Measurements from ENCODE around the gene COL23A1.

- TF ChIP-seq POLR2AphosphoS5 (IDR thresholded peaks at IDR 0.05; ENCODE audit: borderline replicate concordance, low read depth, low read length) (no peak), EZH2 (IDR thresholded peaks at IDR 0.05) (no peak)
Measured at GRCh38 chr5:178257650-178258049, 332.5 kb downstream of the COL23A1 start.

Measured in SK-N-MC (cell line).